CD4-positive, CD25-positive, alpha-beta regulatory T cell (primary cell): Measurements from ENCODE around the gene PLEKHA8. TPM values are rescaled to one million over a fixed set of nuclear protein-coding genes. Genes with fewer than 3 reads are reported as not detected.
A peak's percentile ranks its signal among the peaks of the same experiment; 100 is the strongest.

ENCODE experiments used
- ATAC-seq, 2 donors: fragments of 150-1000 bp; cut with Tn5 transposase; one replicate each; pipeline ENCODE4 v1.10.0; 2021; ENCODE audit warnings: low read depth in 2 of 2, moderate number of reproducible peaks in 2 of 2, moderate library complexity in 1 of 2
- DNase-seq, 3 donors: peaks; one replicate each; pipeline versions ENCODE4 v3.0.0 to v3.0.0-alpha.2; 2012 to 2022; ENCODE audit warnings: mixed read lengths in 1 of 3
- H3K27ac ChIP-seq: one replicate; pipeline ENCODE4 v1.7.0; 2013; ENCODE audit warnings: mild to moderate bottlenecking, low read length; ENCODE audit not compliant: insufficient read depth, poor library complexity, severe bottlenecking
- H3K27me3 ChIP-seq: one replicate; pipeline ENCODE4 v1.7.0; 2013; ENCODE audit warnings: low read length; ENCODE audit not compliant: control insufficient read depth, insufficient read depth
- H3K36me3 ChIP-seq: one replicate; pipeline ENCODE4 v1.7.0; 2013; ENCODE audit warnings: mild to moderate bottlenecking, low read length, moderate library complexity; ENCODE audit not compliant: control insufficient read depth, insufficient read depth
- H3K4me1 ChIP-seq: 2 replicates; pipeline ENCODE4 v1.7.0; 2013; ENCODE audit warnings: mild to moderate bottlenecking, low read length; ENCODE audit not compliant: insufficient read depth, control insufficient read depth, poor library complexity, severe bottlenecking
- H3K4me3 ChIP-seq: one replicate; pipeline ENCODE4 v1.7.0; 2013; ENCODE audit warnings: low read depth, mild to moderate bottlenecking, low read length, moderate library complexity
- H3K9me3 ChIP-seq, 2 experiments: 1 replicate in 1 of 2; 2 replicates in 1 of 2; pipeline ENCODE4 v1.7.0; 2013; ENCODE audit warnings: low read length in 2 of 2, mild to moderate bottlenecking in 1 of 2, moderate library complexity in 1 of 2; ENCODE audit not compliant: control insufficient read depth in 2 of 2
- H3K27ac Mint-ChIP-seq, 3 donors: one replicate each; pipeline ENCODE4 v1.8.0; 2020 to 2022; ENCODE audit warnings: mild to moderate bottlenecking in 3 of 3, mixed read lengths in 3 of 3, moderate library complexity in 2 of 3
- H3K27me3 Mint-ChIP-seq: one replicate; pipeline ENCODE4 v1.8.0; 2022; ENCODE audit warnings: mild to moderate bottlenecking, mixed read lengths
- H3K36me3 Mint-ChIP-seq: one replicate; pipeline ENCODE4 v1.8.0; 2020; ENCODE audit warnings: mixed read lengths
- H3K4me1 Mint-ChIP-seq, 4 donors: one replicate each; pipeline ENCODE4 v1.8.0; 2020 to 2022; ENCODE audit warnings: mixed read lengths in 4 of 4, mild to moderate bottlenecking in 1 of 4
- H3K4me3 Mint-ChIP-seq, 4 donors: one replicate each; pipeline ENCODE4 v1.8.0; 2020 to 2022; ENCODE audit warnings: mild to moderate bottlenecking in 4 of 4, mixed read lengths in 4 of 4, moderate library complexity in 3 of 4
- H3K9me3 Mint-ChIP-seq, 7 donors: one replicate each; pipeline ENCODE4 v1.8.0; 2020 to 2022; ENCODE audit warnings: mixed read lengths in 7 of 7, mild to moderate bottlenecking in 3 of 7, moderate library complexity in 2 of 7
- polyA plus RNA-seq, 4 donors: library from polyadenylated mRNA; unstranded; fragments of 300-500 nt; fragmentation: Illumina TruSeq; gene quantifications; one replicate each; pipeline ENCODE4 v1.2.3, GENCODE V29; 2021
- total RNA-seq: library from RNA; stranded (reverse); gene quantifications from one replicate; pipeline ENCODE4 v1.2.3, GENCODE V29; 2022

The PLEKHA8 gene
- total and polyA plus RNA-seq, 5 donors from 2014 or later = 3.1 to 15.2 (median 8.0) TPM

GRCh38 chr7:30178748-30179436, 150.7 kb downstream of the PLEKHA8 start:
- Mint-ChIP-seq H3K4me3 (no peak overlapping the region), H3K27ac (peak overlapping the region; percentile 17 to 76 (median 40))

More at GRCh38 chr7:30178748-30179436, 150.7 kb downstream of the PLEKHA8 start:
- peaks cover 0 to 15% (median 10%) of the 10 kb centered on the region in 4 donors for H3K4me1 Mint-ChIP-seq
- H3K36me3 ChIP-seq = no peaks in the 10 kb centered on the region
- no peaks in the 10 kb centered on the region for H3K9me3 ChIP-seq
- no peaks in the 10 kb centered on the region for H3K27me3 ChIP-seq
- no peaks in the 10 kb centered on the region for H3K27me3 Mint-ChIP-seq
- ATAC-seq (peak in 1 of 2 donors; percentile 52), DNase-seq (peak in 1 of 3 donors; percentile 45)
- H3K27ac ChIP-seq = no peak overlapping the region
- peaks cover 0 to 2% (median 0%) of the 10 kb centered on the region in 7 donors for H3K9me3 Mint-ChIP-seq
- H3K4me3 ChIP-seq = peak overlapping the region; percentile 21
- no peaks in the 10 kb centered on the region for H3K36me3 Mint-ChIP-seq
- H3K4me1 ChIP-seq = peaks cover 8% of the 10 kb centered on the region

Other genes with a start within 250 kb of the PLEKHA8 start
- gene WIPF3, start 221.9 kb upstream of the PLEKHA8 start, total RNA-seq = not detected
- gene WIPF3, start 221.9 kb upstream of the PLEKHA8 start, polyA plus RNA-seq = not detected
- 0.91 TPM for gene SCRN1, start 38.6 kb upstream of the PLEKHA8 start, total RNA-seq
- 1 to 10 TPM; 1.0 to 2.1 (median 1.9) TPM for gene SCRN1, start 38.6 kb upstream of the PLEKHA8 start, polyA plus RNA-seq
- 6.5 TPM for gene FKBP14, start 1.7 kb upstream of the PLEKHA8 start, total RNA-seq
- gene FKBP14, start 1.7 kb upstream of the PLEKHA8 start, polyA plus RNA-seq = 1 to 10 TPM; 1.0 to 2.6 (median 1.7) TPM
- gene MTURN, start 106.6 kb downstream of the PLEKHA8 start, total RNA-seq = 31.1 TPM
- 1 to 10 TPM; 5.2 to 8.5 (median 5.8) TPM for gene MTURN, start 106.6 kb downstream of the PLEKHA8 start, polyA plus RNA-seq